Activated CD4-positive, CD25-positive, alpha-beta regulatory T cell (primary cell): Measurements from ENCODE around the gene AAK1.
"Not testable (repeated sequence)": the region's sequence is repeated elsewhere in the genome, so short reads cannot be mapped to it uniquely, and the experiment has no call there.

Experiments used
- DNase-seq, 4 experiments: peaks; one replicate each; lab custom pipeline; 2025; lab: John Stamatoyannopoulos, UW

Gene AAK1

GRCh38 chr2:69572641-69573040 lies 70.9 kb downstream of the AAK1 start:
- DNase-seq = no peak

GRCh38 chr2:69571189-69571588 lies 72.3 kb downstream of the AAK1 start:
- DNase-seq = no peak

GRCh38 chr2:69570474-69570873 lies 73.1 kb downstream of the AAK1 start:
- DNase-seq = no peak

- no peak for DNase-seq
These were observed 75.6 kb downstream of the AAK1 start for GRCh38 chr2:69567909-69568300.

- DNase-seq = no peak
These were observed 76.2 kb downstream of the AAK1 start for GRCh38 chr2:69567157-69567908.

- no peak for DNase-seq
These were observed 76.9 kb downstream of the AAK1 start for GRCh38 chr2:69566669-69567068.

GRCh38 chr2:69565431-69565839 lies 78.1 kb downstream of the AAK1 start:
- peak; percentile 34 to 54 (median 38) for DNase-seq

- DNase-seq = no peak
These were observed 78.9 kb downstream of the AAK1 start for GRCh38 chr2:69564604-69565003.

- DNase-seq = no peak
These were observed 80.5 kb downstream of the AAK1 start for GRCh38 chr2:69563021-69563420.

GRCh38 chr2:69561101-69561500 lies 82.4 kb downstream of the AAK1 start:
- no peak for DNase-seq

- no peak for DNase-seq
These were observed 83.4 kb downstream of the AAK1 start for GRCh38 chr2:69560147-69560482.

- DNase-seq = no peak
These were observed 83.9 kb downstream of the AAK1 start for GRCh38 chr2:69559442-69560146.

GRCh38 chr2:69556008-69556407 lies 87.5 kb downstream of the AAK1 start:
- no peak for DNase-seq

- no peak for DNase-seq
These were observed 88.6 kb downstream of the AAK1 start for GRCh38 chr2:69554981-69555380.

GRCh38 chr2:69554568-69554967 lies 89.0 kb downstream of the AAK1 start:
- DNase-seq = no peak

- no peak for DNase-seq
These were observed 89.5 kb downstream of the AAK1 start for GRCh38 chr2:69553991-69554390.

- DNase-seq = not testable (repeated sequence)
These were observed 93.0 kb downstream of the AAK1 start for GRCh38 chr2:69550511-69550910.

GRCh38 chr2:69549421-69549820 lies 94.1 kb downstream of the AAK1 start:
- DNase-seq = no peak

GRCh38 chr2:69547984-69548715 lies 95.4 kb downstream of the AAK1 start:
- DNase-seq = no peak

GRCh38 chr2:69546646-69547045 lies 96.9 kb downstream of the AAK1 start:
- no peak for DNase-seq

- no peak for DNase-seq
These were observed 98.0 kb downstream of the AAK1 start for GRCh38 chr2:69545477-69545932.

- DNase-seq = no peak
These were observed 98.6 kb downstream of the AAK1 start for GRCh38 chr2:69544951-69545350.

GRCh38 chr2:69539549-69539908 lies 104.0 kb downstream of the AAK1 start:
- DNase-seq = no peak
